HEK293T (cell line): ENCODE measurements around the gene CCDC170.

Experiments
- CTCF ChIA-PET: fragments of 350-600 bp; formaldehyde crosslinking; extraction: SDS; loops from one replicate; lab custom pipeline; 2021; ENCODE audit warnings: antibody characterized with exemption, inconsistent platforms; lab: Yijun Ruan, JAX
- POLR2A ChIA-PET: fragments of 350-600 bp; formaldehyde crosslinking; extraction: SDS; loops from one replicate; lab custom pipeline; 2020; ENCODE audit warnings: antibody characterized with exemption, inconsistent platforms; lab: Yijun Ruan, JAX
- DNase-seq: peaks from one replicate; pipeline ENCODE4 v3.0.0; 2012; ENCODE audit warnings: mixed read lengths; ENCODE audit errors: extremely low spot score
- ARNT ChIP-seq: fragments of 450-650 bp; IDR thresholded peaks from 2 replicates; pipeline ENCODE4 v1.6.1; 2017; ENCODE audit warnings: mild to moderate bottlenecking
- BHLHE40 ChIP-seq: fragments of 450-650 bp; IDR thresholded peaks from 2 replicates; pipeline ENCODE4 v1.6.1; 2016; ENCODE audit warnings: mild to moderate bottlenecking, moderate library complexity, borderline replicate concordance
- CTBP1 ChIP-seq: fragments of 450-650 bp; IDR thresholded peaks from 2 replicates; pipeline ENCODE4 v1.6.1; 2016; ENCODE audit warnings: borderline replicate concordance
- ELF4 ChIP-seq: fragments of 450-650 bp; IDR thresholded peaks from 2 replicates; pipeline ENCODE4 v1.6.1; 2017; ENCODE audit warnings: antibody characterized with exemption
- FOXA1 ChIP-seq: fragments of 450-650 bp; IDR thresholded peaks from 2 replicates; pipeline ENCODE4 v1.6.1; 2016; ENCODE audit warnings: mild to moderate bottlenecking
- FOXK2 ChIP-seq: fragments of 450-650 bp; IDR thresholded peaks from 2 replicates; pipeline ENCODE4 v1.6.1; 2016; ENCODE audit warnings: mild to moderate bottlenecking
- FOXM1 ChIP-seq: fragments of 450-650 bp; IDR thresholded peaks from 2 replicates; pipeline ENCODE4 v1.6.1; 2017; ENCODE audit warnings: mild to moderate bottlenecking, borderline replicate concordance
- HDGF ChIP-seq: fragments of 450-650 bp; IDR thresholded peaks from 2 replicates; pipeline ENCODE4 v1.6.1; 2017; ENCODE audit warnings: antibody characterized with exemption, borderline replicate concordance
- L3MBTL2 ChIP-seq: fragments of 450-650 bp; conservative IDR thresholded peaks from 2 replicates; pipeline ENCODE4 v1.6.1; 2016; ENCODE audit warnings: mild to moderate bottlenecking
- LEF1 ChIP-seq: fragments of 450-650 bp; IDR thresholded peaks from 2 replicates; pipeline ENCODE4 v1.6.1; 2017; ENCODE audit warnings: mild to moderate bottlenecking, borderline replicate concordance
- NFRKB ChIP-seq: fragments of 450-650 bp; IDR thresholded peaks from 2 replicates; pipeline ENCODE4 v1.6.1; 2016; ENCODE audit warnings: mild to moderate bottlenecking, moderate library complexity
- SP1 ChIP-seq: fragments of 450-650 bp; IDR thresholded peaks from 2 replicates; pipeline ENCODE4 v1.6.1; 2017
- SUZ12 ChIP-seq: fragments of 450-650 bp; IDR thresholded peaks from 2 replicates; pipeline ENCODE4 v1.6.1; 2016; ENCODE audit warnings: mild to moderate bottlenecking
- TARDBP ChIP-seq: fragments of 450-650 bp; IDR thresholded peaks from 2 replicates; pipeline ENCODE4 v1.6.1; 2016
- ZNF384 ChIP-seq: fragments of 450-650 bp; IDR thresholded peaks from 2 replicates; pipeline ENCODE4 v1.6.1; 2016
- TF ChIP-seq, protein P1 (sequence below): fragments of 450-650 bp; IDR thresholded peaks from 2 replicates; pipeline ENCODE4 v1.6.1; 2016

The CCDC170 gene

DNA sequence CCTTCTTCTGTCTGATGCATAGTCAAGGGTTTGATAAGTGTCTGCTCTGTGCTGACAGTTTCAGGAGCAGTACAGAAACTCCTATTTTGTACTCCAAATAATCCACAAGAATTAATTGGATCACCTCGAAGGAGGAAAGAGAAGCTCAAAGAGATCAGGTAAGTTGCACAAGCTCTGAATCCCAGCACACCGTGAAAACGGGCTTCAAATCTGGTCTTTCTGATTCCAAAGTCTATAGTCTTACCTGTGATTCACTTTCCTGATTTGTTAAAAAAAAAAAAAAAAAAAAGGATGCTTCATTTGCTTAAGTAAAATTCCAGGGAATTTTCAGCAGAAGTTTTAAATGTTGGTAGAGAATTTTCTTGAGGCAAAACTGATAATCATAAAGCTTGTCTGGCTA is 157.8 kb downstream of the CCDC170 start:
- ChIA-PET CTCF (interaction anchor here (0.7 kb wide), 1 partner anchor 361 kb away, joined by 3 read pairs; no protein-coding TSS in a partner anchor), POLR2A (no interaction called here)
- no peak for DNase-seq
- TF ChIP-seq ZNF384, result no peak
- TF ChIP-seq FOXM1, result no peak
- no peak for TF ChIP-seq TARDBP
- no peak for TF ChIP-seq HDGF
- TF ChIP-seq ELF4, result no peak
- TF ChIP-seq SP1, result no peak
- TF ChIP-seq LEF1, result no peak
- TF ChIP-seq, protein P1, sequence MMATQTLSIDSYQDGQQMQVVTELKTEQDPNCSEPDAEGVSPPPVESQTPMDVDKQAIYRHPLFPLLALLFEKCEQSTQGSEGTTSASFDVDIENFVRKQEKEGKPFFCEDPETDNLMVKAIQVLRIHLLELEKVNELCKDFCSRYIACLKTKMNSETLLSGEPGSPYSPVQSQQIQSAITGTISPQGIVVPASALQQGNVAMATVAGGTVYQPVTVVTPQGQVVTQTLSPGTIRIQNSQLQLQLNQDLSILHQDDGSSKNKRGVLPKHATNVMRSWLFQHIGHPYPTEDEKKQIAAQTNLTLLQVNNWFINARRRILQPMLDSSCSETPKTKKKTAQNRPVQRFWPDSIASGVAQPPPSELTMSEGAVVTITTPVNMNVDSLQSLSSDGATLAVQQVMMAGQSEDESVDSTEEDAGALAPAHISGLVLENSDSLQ, result no peak
- TF ChIP-seq SUZ12, result no peak
- no peak for TF ChIP-seq ARNT
- no peak for TF ChIP-seq CTBP1
- TF ChIP-seq FOXA1, result no peak

DNA sequence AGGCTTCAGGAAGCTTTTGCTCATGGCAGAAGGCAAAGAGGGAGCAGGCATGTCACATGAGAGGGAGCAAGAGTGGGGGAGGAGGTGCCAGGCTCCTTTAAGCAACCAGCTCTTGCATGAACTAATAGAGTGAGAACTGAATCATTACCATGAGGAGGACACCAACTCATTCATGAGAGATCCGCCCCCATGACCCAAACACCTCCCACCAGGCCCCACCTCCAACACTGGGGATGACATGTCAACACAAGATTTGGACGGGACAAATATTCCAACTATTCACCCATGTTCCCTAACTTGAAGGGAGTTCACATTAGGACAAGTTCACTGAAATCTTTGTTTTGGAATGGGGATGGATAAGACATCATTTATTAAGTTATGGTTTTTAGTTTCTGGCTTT is 158.5 kb downstream of the CCDC170 start:
- no peak for DNase-seq
- POLR2A ChIA-PET, result no interaction called here
- TF ChIP-seq BHLHE40 (no peak), TARDBP (no peak)
- CTCF ChIA-PET, result no interaction called here

DNA sequence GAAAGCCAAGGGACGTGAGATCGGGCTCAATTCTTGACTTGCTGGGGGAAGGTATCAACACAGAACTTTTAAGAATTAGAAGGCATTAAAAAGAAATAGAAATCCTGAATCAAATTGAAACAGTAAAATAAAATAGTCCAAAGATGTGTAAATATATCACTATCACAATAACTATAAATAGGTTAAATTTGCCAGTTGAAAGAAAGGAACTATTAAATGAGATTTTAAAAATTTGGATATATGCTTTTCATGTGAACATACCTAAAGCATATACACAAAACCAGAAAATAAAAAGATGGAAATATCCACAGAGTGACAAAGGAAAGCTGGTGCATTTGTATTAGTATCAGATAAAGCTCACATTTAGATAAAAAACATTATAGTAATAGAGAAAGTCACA is 161.3 kb downstream of the CCDC170 start:
- ChIA-PET CTCF (no interaction called here), POLR2A (no interaction called here)

DNA sequence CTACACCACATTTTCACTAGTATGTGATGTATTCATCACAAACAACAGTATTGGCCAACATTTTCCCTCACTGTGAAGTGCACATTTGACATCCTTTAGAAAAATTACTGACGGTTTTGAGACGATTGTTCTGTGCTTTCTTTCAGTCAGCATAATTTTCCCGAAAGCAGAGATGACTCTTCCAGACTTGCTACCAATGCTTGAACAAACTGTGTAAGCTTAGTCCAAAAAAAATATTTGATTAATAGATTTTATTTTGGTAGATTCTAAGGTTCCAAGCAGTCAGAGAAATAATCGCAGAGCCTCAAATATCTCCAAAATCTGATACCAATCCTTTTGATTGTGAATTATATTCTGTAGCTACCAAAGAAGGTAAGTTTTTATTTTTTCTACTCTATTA is 162.6 kb downstream of the CCDC170 start:
- CTCF ChIA-PET, result no interaction called here
- POLR2A ChIA-PET, result no interaction called here
- no peak for TF ChIP-seq HDGF
- TF ChIP-seq NFRKB, result no peak
- no peak for TF ChIP-seq ZNF384
- TF ChIP-seq CTBP1, result no peak
- TF ChIP-seq ELF4, result no peak
- TF ChIP-seq FOXK2, result no peak
- no peak for TF ChIP-seq TARDBP
- TF ChIP-seq FOXA1, result no peak
- TF ChIP-seq BHLHE40, result no peak
- no peak for TF ChIP-seq SUZ12
- no peak for TF ChIP-seq SP1
- TF ChIP-seq, protein P1, result no peak
- no peak for TF ChIP-seq L3MBTL2
- no peak for TF ChIP-seq LEF1
- TF ChIP-seq ARNT, result no peak
- TF ChIP-seq FOXM1, result no peak
- DNase-seq, result no peak

More for the DNA sequence above, 161.3 kb downstream of the CCDC170 start:
- no peak for TF ChIP-seq FOXA1
- TF ChIP-seq L3MBTL2, result no peak
- no peak for TF ChIP-seq LEF1
- TF ChIP-seq ZNF384, result no peak
- no peak for TF ChIP-seq HDGF
- no peak for TF ChIP-seq SUZ12
- TF ChIP-seq TARDBP, result no peak
- no peak for TF ChIP-seq SP1
- no peak for TF ChIP-seq CTBP1
- TF ChIP-seq ELF4, result no peak
- TF ChIP-seq FOXK2, result no peak
- TF ChIP-seq, protein P1, result no peak
- TF ChIP-seq NFRKB, result no peak
- TF ChIP-seq ARNT, result no peak
- TF ChIP-seq BHLHE40, result no peak
- TF ChIP-seq FOXM1, result no peak
- DNase-seq, result no peak

DNA sequence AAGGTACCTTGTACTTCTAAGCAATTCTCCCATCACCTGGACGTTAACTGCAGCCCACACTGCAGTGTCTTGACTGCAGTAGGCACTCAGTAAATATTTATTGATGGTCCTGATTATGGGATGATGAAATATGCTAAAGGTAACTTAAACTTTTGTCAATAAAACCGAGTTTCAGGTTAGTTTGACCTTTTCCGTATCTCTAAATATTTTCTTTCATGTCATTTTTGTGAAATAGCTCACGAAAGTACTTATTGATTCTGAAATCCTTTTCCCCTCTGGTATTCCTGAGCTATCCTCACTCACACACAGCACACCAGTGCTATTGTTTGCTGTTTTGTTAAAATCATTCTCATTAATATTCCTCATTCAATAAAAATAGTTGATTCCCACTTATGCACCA is 164.3 kb downstream of the CCDC170 start:
- POLR2A ChIA-PET, result interaction anchor here (0.8 kb wide), 1 partner anchor 27 kb away, joined by 3 read pairs; no protein-coding TSS in a partner anchor
- TF ChIP-seq TARDBP (no peak), SP1 (no peak), SUZ12 (no peak), CTBP1 (no peak), BHLHE40 (no peak), HDGF (no peak), L3MBTL2 (no peak), ZNF384 (no peak), LEF1 (no peak), FOXM1 (no peak), FOXA1 (no peak)
- no peak for DNase-seq
- CTCF ChIA-PET, result no interaction called here

DNA sequence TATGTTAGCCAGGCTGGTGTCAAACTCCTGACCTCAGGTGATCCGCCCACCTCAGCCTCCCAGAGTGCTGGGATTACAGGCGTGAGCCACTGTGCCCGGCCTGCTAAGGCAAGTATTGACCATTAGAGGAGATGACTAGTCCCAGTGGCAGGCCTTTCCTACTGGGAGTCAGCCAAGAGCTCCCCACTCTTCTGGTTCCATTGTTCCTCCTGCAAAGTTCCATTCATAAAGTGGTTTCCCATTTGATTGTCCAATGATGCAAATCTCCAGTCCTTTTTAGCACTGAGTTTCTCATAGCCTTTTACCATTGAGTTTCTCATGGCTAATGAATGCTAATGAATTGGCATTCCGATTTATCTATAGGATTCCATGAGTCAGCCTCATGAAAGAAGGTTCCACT is 165.4 kb downstream of the CCDC170 start:
- TF ChIP-seq SP1, result no peak
- ChIA-PET CTCF (no interaction called here), POLR2A (no interaction called here)
- no peak for DNase-seq

DNA sequence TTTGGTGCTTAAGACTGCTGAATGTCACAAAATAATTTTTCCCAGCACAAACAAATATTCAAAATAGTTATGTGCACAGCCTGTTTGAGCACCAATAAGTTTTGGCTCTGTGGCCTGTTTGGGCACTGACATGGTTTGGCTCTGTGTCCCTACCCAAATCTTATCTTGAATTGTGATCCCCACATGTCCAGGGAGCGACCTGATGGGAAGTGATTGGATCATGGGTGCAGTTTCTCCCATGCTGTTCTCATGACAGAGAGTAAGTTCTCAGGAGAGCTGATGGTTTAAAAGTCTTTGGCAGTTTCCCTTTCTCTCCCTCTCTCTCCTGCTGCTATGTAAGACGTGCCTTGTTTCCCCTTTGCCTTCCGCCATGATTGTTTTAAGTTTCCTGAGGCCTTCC is 167.7 kb downstream of the CCDC170 start:
- no peak for DNase-seq

More for the DNA sequence above, 167.7 kb downstream of the CCDC170 start:
- POLR2A ChIA-PET, result no interaction called here
- CTCF ChIA-PET, result no interaction called here
- TF ChIP-seq NFRKB (no peak), ELF4 (no peak), FOXA1 (no peak), BHLHE40 (no peak)
- TF ChIP-seq, protein P1, result no peak
